Umbilical cord (tissue), 2 donors: ENCODE data around the gene ARHGAP26. TPM values are rescaled to one million over a fixed set of nuclear protein-coding genes. Genes with fewer than 3 reads are reported as not detected.

Experiments used
- DNase-seq: peaks from one replicate; pipeline ENCODE4 v3.0.0-alpha.2; 2015; ENCODE audit warnings: low spot score
- total RNA-seq: library from RNA; depleted of rRNA; stranded (reverse); fragments of >200 nt; gene quantifications from one replicate; pipeline ENCODE4 v1.2.3, GENCODE V29; 2014; ENCODE audit warnings: low replicate concordance; ENCODE audit not compliant: insufficient read depth

ARHGAP26 gene
- total RNA-seq, 1 donor from 2014 or later, result 17.3 TPM

- no peak for DNase-seq
These were observed 14.3 kb downstream of the ARHGAP26 start for GRCh38 chr5:142784401-142784955.

- DNase-seq, result no peak
These were observed 15.0 kb downstream of the ARHGAP26 start for GRCh38 chr5:142785206-142785605.

GRCh38 chr5:142789206-142789605, 19.0 kb downstream of the ARHGAP26 start:
- DNase-seq, result no peak

GRCh38 chr5:142792012-142792864, 22.1 kb downstream of the ARHGAP26 start:
- DNase-seq, result no peak

- DNase-seq, result no peak
These were observed 22.7 kb downstream of the ARHGAP26 start for GRCh38 chr5:142792865-142793232.

- DNase-seq, result no peak
These were observed 24.4 kb downstream of the ARHGAP26 start for GRCh38 chr5:142794537-142794936.

GRCh38 chr5:142795251-142795650, 25.1 kb downstream of the ARHGAP26 start:
- DNase-seq, result no peak

- DNase-seq, result no peak
These were observed 26.4 kb downstream of the ARHGAP26 start for GRCh38 chr5:142796492-142797109.

GRCh38 chr5:142797420-142797819, 27.2 kb downstream of the ARHGAP26 start:
- DNase-seq, result no peak

GRCh38 chr5:142798099-142798770, 28.1 kb downstream of the ARHGAP26 start:
- peak; percentile 57 for DNase-seq

- no peak for DNase-seq
These were observed 30.8 kb downstream of the ARHGAP26 start for GRCh38 chr5:142800776-142801494.

GRCh38 chr5:142801495-142801871, 31.3 kb downstream of the ARHGAP26 start:
- DNase-seq, result no peak

GRCh38 chr5:142803428-142804125, 33.4 kb downstream of the ARHGAP26 start:
- DNase-seq, result peak; percentile 65

GRCh38 chr5:142805339-142805738, 35.2 kb downstream of the ARHGAP26 start:
- no peak for DNase-seq

- DNase-seq, result peak; percentile 69
These were observed 36.7 kb downstream of the ARHGAP26 start for GRCh38 chr5:142806841-142807267.

GRCh38 chr5:142807372-142807911, 37.3 kb downstream of the ARHGAP26 start:
- peak; percentile 38 for DNase-seq

- peak; percentile 79 for DNase-seq
These were observed 38.9 kb downstream of the ARHGAP26 start for GRCh38 chr5:142808878-142809598.

GRCh38 chr5:142810081-142810480, 39.9 kb downstream of the ARHGAP26 start:
- DNase-seq, result no peak

- no peak for DNase-seq
These were observed 40.6 kb downstream of the ARHGAP26 start for GRCh38 chr5:142810743-142811290.
